GM12874 (cell line): ENCODE measurements around the gene C1orf232.

Experiments
- CTCF ChIP-seq: IDR thresholded peaks from 2 replicates; pipeline ENCODE4 v1.5.1; 2011; ENCODE audit warnings: low read depth, mild to moderate bottlenecking, control low read depth, low read length, moderate library complexity; ENCODE audit not compliant: insufficient read depth

Gene C1orf232

GRCh38 chr1:26168410-26169197 is at the start of gene C1orf232:
C1orf232 (minus strand) TSS chr1:26168963; CDS start chr1:26168499, 464 bp downstream.
- no peak for TF ChIP-seq CTCF

GRCh38 chr1:26215246-26215645 is 46.5 kb upstream of the C1orf232 start:
- no peak for TF ChIP-seq CTCF

DNA sequence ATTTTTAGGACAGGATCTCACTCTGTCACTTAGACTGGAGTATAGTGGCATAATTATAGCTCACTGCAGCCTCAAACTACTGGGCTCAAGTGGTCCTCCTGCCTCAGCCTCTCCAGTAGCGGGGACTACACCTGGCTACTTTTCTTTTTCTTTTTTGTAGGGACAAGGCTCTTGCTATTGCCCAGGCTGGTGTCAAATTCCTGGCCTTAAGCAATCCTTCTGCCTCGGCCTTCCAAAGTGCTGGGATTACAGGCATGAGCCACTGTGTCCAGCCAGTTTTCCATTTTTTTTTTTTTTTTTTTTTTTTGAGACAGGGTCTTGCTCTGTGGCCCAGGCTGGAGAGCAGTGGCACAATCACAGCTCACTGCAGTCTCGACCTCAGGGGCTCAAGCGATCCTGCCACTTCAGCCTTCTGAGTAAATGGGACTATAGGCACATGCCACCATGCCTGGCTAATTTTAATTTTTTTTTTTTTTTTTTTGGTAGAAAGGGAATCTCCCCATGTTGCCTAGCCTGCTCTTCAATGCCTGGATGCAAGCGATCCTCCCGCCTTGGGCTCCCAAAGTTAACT is 44.7 kb upstream of the C1orf232 start:
- no peak for TF ChIP-seq CTCF

GRCh38 chr1:26212726-26213125 is 44.0 kb upstream of the C1orf232 start:
- TF ChIP-seq CTCF: no peak

DNA sequence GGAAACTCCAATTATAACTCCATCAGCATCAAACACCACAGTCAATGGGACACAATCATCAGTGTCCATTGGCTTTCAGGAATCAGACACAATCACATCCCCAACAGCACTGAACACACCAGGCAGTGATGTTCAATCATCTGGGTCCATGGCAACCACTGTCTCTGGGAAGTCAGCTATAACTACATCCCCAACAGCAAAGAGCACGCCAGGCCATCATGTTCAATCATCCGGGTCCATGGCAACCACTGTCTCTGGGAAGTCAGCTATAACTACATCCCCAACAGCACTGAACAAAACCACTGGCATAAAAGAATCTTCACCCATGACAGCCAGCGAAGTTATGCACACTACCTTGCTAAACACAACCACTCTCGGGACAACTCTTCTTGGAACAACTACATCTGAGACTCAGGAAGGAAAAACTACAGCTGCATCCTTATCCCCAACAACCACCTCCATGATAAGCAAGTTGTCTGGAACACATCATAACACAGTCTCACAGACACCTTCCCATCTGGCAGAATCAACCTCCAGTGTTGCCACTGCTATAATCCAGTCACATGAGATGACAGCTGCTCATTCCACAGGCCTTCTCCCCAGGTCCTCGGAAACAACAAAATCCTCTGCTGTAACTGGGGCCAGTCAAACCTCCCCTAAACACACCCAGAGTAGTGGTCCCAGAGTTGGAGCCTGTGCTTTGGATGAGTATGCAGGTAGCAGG is 41.5 kb upstream of the C1orf232 start:
- TF ChIP-seq CTCF: no peak

GRCh38 chr1:26203642-26204318 is 35.0 kb upstream of the C1orf232 start:
- TF ChIP-seq CTCF: no peak

DNA sequence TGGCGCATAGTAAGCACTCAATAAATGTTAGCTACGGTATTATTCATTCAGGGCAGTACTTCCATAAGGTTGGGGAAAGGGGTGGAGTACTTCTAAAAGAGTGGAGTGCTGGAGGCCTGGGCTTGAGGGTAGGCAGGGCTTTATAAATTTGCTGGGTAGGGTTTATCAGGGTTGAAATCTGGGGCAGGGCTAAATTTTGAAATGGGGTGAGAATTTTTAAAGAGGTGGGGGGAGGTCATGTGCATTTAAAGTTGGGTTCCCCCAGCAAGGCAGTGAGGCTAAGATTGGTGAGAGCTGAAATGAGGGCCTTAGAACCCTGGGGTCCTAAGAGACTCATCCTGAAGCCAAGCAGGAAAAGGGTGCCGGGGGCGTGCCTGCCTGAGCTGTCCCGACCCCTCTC is 31.6 kb upstream of the C1orf232 start:
- TF ChIP-seq CTCF: no peak
